ENCODE measurements around the gene IMMP2L.

IMMP2L gene

GRCh38 chr7:110771717-110772116 lies 790.6 kb downstream of the IMMP2L start:
- TF ChIP-seq CTCF (IDR thresholded peaks at IDR 0.05; ENCODE audit: low read depth, low read length): no peak
- H3K9me3 ChIP-seq: no peaks in the 10 kb centered on the region
- no peaks in the 10 kb centered on the region for H3K27me3 ChIP-seq
- H3K4me1 ChIP-seq: peaks cover 2% of the 10 kb centered on the region
- H3K36me3 ChIP-seq: no peaks in the 10 kb centered on the region
- no peak for DNase-seq
- H3K4me3 ChIP-seq (ENCODE audit: low read depth, low read length): no peak overlapping the region

- no peak for DNase-seq
- no peak for TF ChIP-seq CTCF (IDR thresholded peaks at IDR 0.05; ENCODE audit: low read depth, low read length)
- no peaks in the 10 kb centered on the region for H3K9me3 ChIP-seq
- no peaks in the 10 kb centered on the region for H3K27me3 ChIP-seq
- no peaks in the 10 kb centered on the region for H3K36me3 ChIP-seq
- H3K4me1 ChIP-seq: peaks cover 3% of the 10 kb centered on the region
- H3K4me3 ChIP-seq (ENCODE audit: low read depth, low read length): no peak overlapping the region
These were observed 794.7 kb downstream of the IMMP2L start for GRCh38 chr7:110767550-110768110.

GRCh38 chr7:110766864-110767263 lies 795.4 kb downstream of the IMMP2L start:
- Histone ChIP-seq H3K36me3 (no peaks in the 10 kb centered on the region), H3K4me3 (ENCODE audit: low read depth, low read length) (no peak overlapping the region), H3K27me3 (no peaks in the 10 kb centered on the region), H3K4me1 (peaks cover 3% of the 10 kb centered on the region), H3K9me3 (no peaks in the 10 kb centered on the region)
- no peak for DNase-seq
- TF ChIP-seq CTCF (IDR thresholded peaks at IDR 0.05; ENCODE audit: low read depth, low read length): no peak

- Histone ChIP-seq H3K36me3 (no peaks in the 10 kb centered on the region), H3K4me1 (peaks cover 16% of the 10 kb centered on the region), H3K27me3 (no peaks in the 10 kb centered on the region), H3K4me3 (ENCODE audit: low read depth, low read length) (no peak overlapping the region), H3K9me3 (no peaks in the 10 kb centered on the region)
- no peak for TF ChIP-seq CTCF (IDR thresholded peaks at IDR 0.05; ENCODE audit: low read depth, low read length)
- DNase-seq: no peak
These were observed 797.4 kb downstream of the IMMP2L start for GRCh38 chr7:110764852-110765251.

GRCh38 chr7:110762546-110763225 lies 799.6 kb downstream of the IMMP2L start:
- no peaks in the 10 kb centered on the region for H3K36me3 ChIP-seq
- no peaks in the 10 kb centered on the region for H3K27me3 ChIP-seq
- H3K4me3 ChIP-seq (ENCODE audit: low read depth, low read length): no peak overlapping the region
- no peaks in the 10 kb centered on the region for H3K9me3 ChIP-seq
- no peak for TF ChIP-seq CTCF (IDR thresholded peaks at IDR 0.05; ENCODE audit: low read depth, low read length)
- no peak for DNase-seq
- peaks cover 19% of the 10 kb centered on the region for H3K4me1 ChIP-seq

GRCh38 chr7:110760341-110760740 lies 802.0 kb downstream of the IMMP2L start:
- DNase-seq: no peak
- no peak for TF ChIP-seq CTCF (IDR thresholded peaks at IDR 0.05; ENCODE audit: low read depth, low read length)
- no peaks in the 10 kb centered on the region for H3K9me3 ChIP-seq
- no peaks in the 10 kb centered on the region for H3K27me3 ChIP-seq
- no peak overlapping the region for H3K4me3 ChIP-seq (ENCODE audit: low read depth, low read length)
- no peaks in the 10 kb centered on the region for H3K36me3 ChIP-seq
- peaks cover 16% of the 10 kb centered on the region for H3K4me1 ChIP-seq

Data from BE2C (cell line).